Prostate gland (tissue), 2 donors: ENCODE results near the gene MFSD2A. TPM values are rescaled to one million over a fixed set of nuclear protein-coding genes. Genes with fewer than 3 reads are reported as not detected.
A peak's percentile ranks its signal among the peaks of the same experiment; 100 is the strongest.
"Not testable (repeated sequence)": the region's sequence is repeated elsewhere in the genome, so short reads cannot be mapped to it uniquely, and the experiment has no call there.

ENCODE experiments used
- DNase-seq: peaks from one replicate; pipeline ENCODE4 v3.0.0-alpha.2; 2019; ENCODE audit warnings: low spot score
- H3K27ac ChIP-seq, 2 donors: fragments of 200-600 bp; sonication (generic); 2 replicates each; pipeline ENCODE4 v1.5.1; 2017 to 2019
- H3K27me3 ChIP-seq: fragments of 200-600 bp; sonication (generic); replicated peaks from 2 replicates; pipeline ENCODE4 v1.5.1; 2019; ENCODE audit not compliant: insufficient read depth
- H3K36me3 ChIP-seq, 2 donors: fragments of 200-600 bp; sonication (generic); 1 replicate in 1 of 2; 2 replicates in 1 of 2; pipeline versions ENCODE4 v1.5.1 to v1.8.1; 2017 to 2019
- H3K4me1 ChIP-seq: fragments of 200-600 bp; sonication (generic); replicated peaks from 2 replicates; pipeline ENCODE4 v1.5.1; 2019
- H3K4me3 ChIP-seq, 2 donors: fragments of 200-600 bp; sonication (generic); 2 replicates each; pipeline ENCODE4 v1.5.1; 2017 to 2019
- H3K9me3 ChIP-seq: fragments of 200-600 bp; sonication (generic); 2 replicates; pipeline ENCODE4 v1.5.1; 2017
- CTCF ChIP-seq, 4 experiments: fragments of 200-600 bp in 2 of 4; fragments of 450-650 bp in 2 of 4; sonication (generic) in 2 of 4; IDR thresholded peaks; 1 replicate in 3 of 4; 2 replicates in 1 of 4; pipeline ENCODE4 v1.5.1; 2016 to 2019; ENCODE audit warnings: antibody characterized with exemption in 4 of 4, mild to moderate bottlenecking in 2 of 4, moderate library complexity in 2 of 4
- POLR2A ChIP-seq: fragments of 450-650 bp; IDR thresholded peaks from one replicate; pipeline ENCODE4 v1.6.1; 2016; ENCODE audit warnings: antibody characterized with exemption, mild to moderate bottlenecking
- POLR2AphosphoS5 ChIP-seq: sonication (generic); formaldehyde crosslinking; IDR thresholded peaks from one replicate; pipeline ENCODE4 v1.6.1; 2017; ENCODE audit warnings: antibody characterized with exemption
- whole genome bisulfite sequencing: methylation state at CpG from one replicate; pipeline ENCODE4 v1.1.5; 2018; 5-methylcytosine and 5-hydroxymethylcytosine counted together
- intact Hi-C: fragments of 100-400 bp; cut with DNase I; formaldehyde crosslinking; loops from one replicate; pipeline ENCODE4 v1.14.2; 2022
- total RNA-seq, 2 donors: library from RNA; depleted of rRNA; stranded (reverse); fragments of >200 nt; gene quantifications; one replicate each; pipeline ENCODE4 v1.1.0, GENCODE V29; 2016

MFSD2A gene
- total RNA-seq, 2 donors from 2014 or later: 1.1 to 135 TPM

- H3K4me3 ChIP-seq: no peak overlapping the region
- WGBS: 94% methylated on average over 3 of the region's 3 CpGs
- no peak for DNase-seq
- H3K4me1 ChIP-seq: no peaks in the 10 kb centered on the region
- H3K27me3 ChIP-seq: no peaks in the 10 kb centered on the region
- intact Hi-C loops: no loop called here
- no peaks in the 10 kb centered on the region for H3K36me3 ChIP-seq
- no peak overlapping the region for H3K27ac ChIP-seq
- H3K9me3 ChIP-seq: no peaks in the 10 kb centered on the region
- TF ChIP-seq POLR2AphosphoS5: no peak
Measured at GRCh38 chr1:39910263-39910662, 44.7 kb upstream of the MFSD2A start.

GRCh38 chr1:39913136-39913535, 41.8 kb upstream of the MFSD2A start:
- DNase-seq, H3K27ac ChIP-seq, H3K36me3 ChIP-seq, H3K4me3 ChIP-seq, H3K9me3 ChIP-seq, intact Hi-C loops, H3K27me3 ChIP-seq, H3K4me1 ChIP-seq: not testable (repeated sequence)
- whole genome bisulfite sequencing: no CpG with 5 or more reads among the region's 30 CpGs

- intact Hi-C loops: no loop called here
- H3K36me3 ChIP-seq: no peaks in the 10 kb centered on the region
- WGBS: 84% methylated on average over 6 of the region's 6 CpGs
Measured at GRCh38 chr1:39915499-39916129, 39.3 kb upstream of the MFSD2A start.

GRCh38 chr1:39917825-39918224, 37.1 kb upstream of the MFSD2A start:
- H3K36me3 ChIP-seq: no peaks in the 10 kb centered on the region
- no peaks in the 10 kb centered on the region for H3K27me3 ChIP-seq
- no peak overlapping the region for H3K27ac ChIP-seq
- 96% methylated on average over 2 of the region's 2 CpGs for WGBS
- no peak overlapping the region for H3K4me3 ChIP-seq
- no peak for DNase-seq
- H3K4me1 ChIP-seq: no peaks in the 10 kb centered on the region
- no peak for TF ChIP-seq POLR2A
- TF ChIP-seq POLR2AphosphoS5: no peak
- no peak for TF ChIP-seq CTCF (IDR thresholded peaks at IDR 0.05)
- intact Hi-C loops: no loop called here
- no peaks in the 10 kb centered on the region for H3K9me3 ChIP-seq

More at GRCh38 chr1:39915499-39916129, 39.3 kb upstream of the MFSD2A start:
- no peak overlapping the region for H3K4me3 ChIP-seq
- H3K27ac ChIP-seq: no peak overlapping the region
- no peaks in the 10 kb centered on the region for H3K27me3 ChIP-seq
- no peak for TF ChIP-seq CTCF (IDR thresholded peaks at IDR 0.05)
- TF ChIP-seq POLR2AphosphoS5: no peak
- TF ChIP-seq POLR2A: no peak
- H3K9me3 ChIP-seq: no peaks in the 10 kb centered on the region
- DNase-seq: no peak
- no peaks in the 10 kb centered on the region for H3K4me1 ChIP-seq

- Histone ChIP-seq H3K4me1 (no peaks in the 10 kb centered on the region), H3K27me3 (no peaks in the 10 kb centered on the region), H3K9me3 (no peaks in the 10 kb centered on the region), H3K27ac (no peak overlapping the region), H3K4me3 (no peak overlapping the region), H3K36me3 (no peaks in the 10 kb centered on the region)
- peak; percentile 58 for DNase-seq
- 23% methylated on average over 3 of the region's 3 CpGs for WGBS
- intact Hi-C loops: loop anchor here (1.0 kb wide), 1 partner anchor 54 kb away; no protein-coding TSS in a partner anchor
- TF ChIP-seq CTCF (IDR thresholded peaks at IDR 0.05): peak; percentile 21 to 81 (median 68)
- peak; percentile 42 for TF ChIP-seq POLR2AphosphoS5
- no peak for TF ChIP-seq POLR2A
Measured at GRCh38 chr1:39919545-39919944, 35.4 kb upstream of the MFSD2A start.

- 48% methylated on average over 25 of the region's 25 CpGs for WGBS
Measured at GRCh38 chr1:39922251-39922688, 32.7 kb upstream of the MFSD2A start.

More at GRCh38 chr1:39922251-39922688, 32.7 kb upstream of the MFSD2A start:
- no peak for DNase-seq
- Histone ChIP-seq H3K36me3 (no peaks in the 10 kb centered on the region), H3K9me3 (no peaks in the 10 kb centered on the region), H3K27me3 (no peaks in the 10 kb centered on the region), H3K4me1 (no peaks in the 10 kb centered on the region), H3K27ac (no peak overlapping the region), H3K4me3 (no peak overlapping the region)
- intact Hi-C loops: no loop called here
- TF ChIP-seq POLR2A (no peak), POLR2AphosphoS5 (no peak), CTCF (IDR thresholded peaks at IDR 0.05) (no peak)
